Peyer's patch (tissue), 4 donors: Measurements from ENCODE around the gene CRIP2. TPM values are rescaled to one million over a fixed set of nuclear protein-coding genes. Genes with fewer than 3 reads are reported as not detected.

ENCODE experiments used
- DNase-seq, 3 donors: peaks; one replicate each; pipeline ENCODE4 v3.0.0-alpha.2; 2017 to 2019
- H3K27ac ChIP-seq, 4 donors: fragments of 200-600 bp; sonication (generic); one replicate each; pipeline ENCODE4 v1.5.1; 2016 to 2019
- H3K27me3 ChIP-seq, 2 donors: fragments of 200-600 bp; sonication (generic); one replicate each; pipeline ENCODE4 v1.5.1; 2019
- H3K36me3 ChIP-seq, 3 donors: fragments of 200-600 bp; sonication (generic); one replicate each; pipeline ENCODE4 v1.5.1; 2016 to 2019
- H3K4me1 ChIP-seq, 4 donors: fragments of 200-600 bp; sonication (generic); one replicate each; pipeline ENCODE4 v1.5.1; 2016 to 2019
- H3K4me3 ChIP-seq, 4 donors: fragments of 200-600 bp; sonication (generic); 1 replicate in 3 of 4; 2 replicates in 1 of 4; pipeline ENCODE4 v1.5.1; 2016 to 2019; ENCODE audit warnings: mild to moderate bottlenecking in 1 of 4
- H3K9me3 ChIP-seq, 4 donors: fragments of 200-600 bp; sonication (generic); one replicate each; pipeline ENCODE4 v1.5.1; 2016 to 2019; ENCODE audit warnings: mild to moderate bottlenecking in 1 of 4
- CTCF ChIP-seq, 6 experiments: fragments of 450-650 bp in 4 of 6; fragments of 200-600 bp in 2 of 6; sonication (generic) in 1 of 6; IDR thresholded peaks; one replicate each; pipeline ENCODE4 v1.5.1; 2017 to 2019; ENCODE audit warnings: antibody characterized with exemption in 6 of 6, mild to moderate bottlenecking in 3 of 6, moderate library complexity in 1 of 6
- POLR2A ChIP-seq, 2 donors: fragments of 450-650 bp; IDR thresholded peaks; one replicate each; pipeline ENCODE4 v1.5.1; 2017; ENCODE audit warnings: antibody characterized with exemption in 2 of 2, mild to moderate bottlenecking in 2 of 2, moderate library complexity in 2 of 2
- total RNA-seq, 4 donors: library from RNA; depleted of rRNA; stranded (reverse); fragments of >200 nt; gene quantifications; one replicate each; pipeline ENCODE4 v1.1.0, GENCODE V29; 2016

The CRIP2 gene
- total RNA-seq, 4 donors from 2014 or later, result 20.8 to 69.3 (median 41.9) TPM

GRCh38 chr14:105458571-105458970 is 16.1 kb upstream of the CRIP2 start:
- no peaks in the 10 kb centered on the region for H3K4me1 ChIP-seq
- H3K9me3 ChIP-seq, result no peaks in the 10 kb centered on the region
- H3K27me3 ChIP-seq, result no peaks in the 10 kb centered on the region
- DNase-seq, result no peak
- H3K4me3 ChIP-seq, result no peak overlapping the region
- no peak overlapping the region for H3K27ac ChIP-seq
- H3K36me3 ChIP-seq, result peaks cover 0 to 74% (median 0%) of the 10 kb centered on the region in 3 donors
- no peak for TF ChIP-seq CTCF (IDR thresholded peaks at IDR 0.05)
- TF ChIP-seq POLR2A (IDR thresholded peaks at IDR 0.05), result no peak

GRCh38 chr14:105460116-105460515 is 14.5 kb upstream of the CRIP2 start:
- Histone ChIP-seq H3K27ac (no peak overlapping the region), H3K4me3 (no peak overlapping the region), H3K36me3 (peaks cover 0 to 74% (median 0%) of the 10 kb centered on the region in 3 donors), H3K4me1 (no peaks in the 10 kb centered on the region), H3K27me3 (no peaks in the 10 kb centered on the region), H3K9me3 (no peaks in the 10 kb centered on the region)
- no peak for DNase-seq
- TF ChIP-seq POLR2A (IDR thresholded peaks at IDR 0.05) (no peak), CTCF (IDR thresholded peaks at IDR 0.05) (no peak)

- Histone ChIP-seq H3K4me3 (no peak overlapping the region), H3K27ac (no peak overlapping the region), H3K36me3 (peaks cover 0 to 78% (median 0%) of the 10 kb centered on the region in 3 donors), H3K27me3 (no peaks in the 10 kb centered on the region), H3K4me1 (no peaks in the 10 kb centered on the region), H3K9me3 (no peaks in the 10 kb centered on the region)
- no peak for DNase-seq
- TF ChIP-seq CTCF (IDR thresholded peaks at IDR 0.05) (no peak), POLR2A (IDR thresholded peaks at IDR 0.05) (no peak)
Measured at GRCh38 chr14:105460616-105461015, 14.0 kb upstream of the CRIP2 start.

GRCh38 chr14:105461903-105462302 is 12.7 kb upstream of the CRIP2 start:
- Histone ChIP-seq H3K4me3 (no peak overlapping the region), H3K4me1 (no peaks in the 10 kb centered on the region), H3K27ac (no peak overlapping the region), H3K36me3 (peaks cover 0 to 80% (median 0%) of the 10 kb centered on the region in 3 donors), H3K27me3 (no peaks in the 10 kb centered on the region), H3K9me3 (no peaks in the 10 kb centered on the region)
- TF ChIP-seq POLR2A (IDR thresholded peaks at IDR 0.05) (no peak), CTCF (IDR thresholded peaks at IDR 0.05) (no peak)
- no peak for DNase-seq

- TF ChIP-seq CTCF (IDR thresholded peaks at IDR 0.05), result no peak
- Histone ChIP-seq H3K27ac (no peak overlapping the region), H3K4me3 (no peak overlapping the region), H3K9me3 (no peaks in the 10 kb centered on the region), H3K27me3 (no peaks in the 10 kb centered on the region), H3K36me3 (peaks cover 0 to 81% (median 0%) of the 10 kb centered on the region in 3 donors), H3K4me1 (no peaks in the 10 kb centered on the region)
- no peak for DNase-seq
Measured at GRCh38 chr14:105464501-105464900, 10.1 kb upstream of the CRIP2 start.
